DND-41 (cell line): ENCODE data around the gene MYH7B.

ENCODE experiments used
- ATAC-seq: fragments of 200-7000 bp; cut with Tn5 transposase; 3 replicates; pipeline ENCODE4 v1.9.1; 2021; ENCODE audit warnings: low read depth; ENCODE audit not compliant: insufficient read depth
- DNase-seq: peaks from one replicate; pipeline ENCODE4 v3.0.0-alpha.2; 2020
- H2AFZ ChIP-seq: 2 replicates; pipeline ENCODE4 v1.6.0; 2012; ENCODE audit warnings: low read depth, low read length
- H3K27ac ChIP-seq: 2 replicates; pipeline ENCODE4 v1.5.1; 2012; ENCODE audit warnings: low read length, inconsistent platforms
- H3K27me3 ChIP-seq: fragments of 200-600 bp; sonication (generic); 2 replicates; pipeline ENCODE4 v1.6.0; 2012; ENCODE audit warnings: low read length, mild to moderate bottlenecking, inconsistent platforms; ENCODE audit not compliant: insufficient read depth, poor library complexity
- H3K36me3 ChIP-seq: 2 replicates; pipeline ENCODE4 v1.5.1; 2012; ENCODE audit warnings: low read length, inconsistent platforms; ENCODE audit not compliant: insufficient read depth
- H3K4me1 ChIP-seq: 2 replicates; pipeline ENCODE4 v1.5.1; 2012; ENCODE audit warnings: mild to moderate bottlenecking, low read length; ENCODE audit not compliant: insufficient read depth
- H3K4me2 ChIP-seq: 2 replicates; pipeline ENCODE4 v1.6.0; 2012; ENCODE audit warnings: mild to moderate bottlenecking, moderate library complexity, low read length, inconsistent platforms; ENCODE audit not compliant: insufficient read depth
- H3K4me3 ChIP-seq, 2 experiments: fragments of 200-600 bp in 1 of 2; shearing (Covaris generic) in 1 of 2; 2 replicates each; pipeline ENCODE4 v1.5.1; 2012 to 2016; ENCODE audit warnings: inconsistent platforms in 2 of 2, low read length in 2 of 2, mild to moderate bottlenecking in 2 of 2, low read depth in 1 of 2, moderate library complexity in 1 of 2
- H3K79me2 ChIP-seq: 2 replicates; pipeline ENCODE4 v1.6.0; 2012; ENCODE audit warnings: low read length, inconsistent platforms; ENCODE audit not compliant: insufficient read depth
- H3K9ac ChIP-seq: 2 replicates; pipeline ENCODE4 v1.6.0; 2012; ENCODE audit warnings: low read depth, mild to moderate bottlenecking, inconsistent platforms, low read length, moderate library complexity
- H3K9me3 ChIP-seq: 2 replicates; pipeline ENCODE4 v1.5.1; 2012; ENCODE audit warnings: low read length, moderate library complexity, mild to moderate bottlenecking, inconsistent platforms; ENCODE audit not compliant: insufficient read depth, severe bottlenecking
- H4K20me1 ChIP-seq: 2 replicates; pipeline ENCODE4 v1.6.0; 2012; ENCODE audit warnings: low read length; ENCODE audit not compliant: insufficient read depth
- CTCF ChIP-seq: IDR thresholded peaks from 2 replicates; pipeline ENCODE4 v1.5.1; 2012; ENCODE audit warnings: borderline replicate concordance, low read length, moderate library complexity, mild to moderate bottlenecking; ENCODE audit not compliant: poor library complexity, severe bottlenecking; ENCODE audit errors: extremely low read depth
- EZH2 ChIP-seq: IDR thresholded peaks from 3 replicates; pipeline ENCODE4 v1.6.1; 2012; ENCODE audit warnings: borderline replicate concordance, low read depth, mild to moderate bottlenecking, moderate library complexity, low read length, inconsistent platforms; ENCODE audit not compliant: severe bottlenecking

Gene MYH7B

GRCh38 chr20:34988191-34988540 is 32.5 kb downstream of the MYH7B start:
- Histone ChIP-seq H3K4me2 (no peak overlapping the region), H3K9ac (no peak overlapping the region), H3K79me2 (no peaks in the 10 kb centered on the region), H3K9me3 (no peaks in the 10 kb centered on the region), H3K4me1 (no peaks in the 10 kb centered on the region), H4K20me1 (peaks cover 10% of the 10 kb centered on the region; the same call in 1 of the 2 replicates), H3K36me3 (peaks cover 4% of the 10 kb centered on the region), H3K27ac (no peak overlapping the region), H2AFZ (no peak overlapping the region), H3K4me3 (no peak overlapping the region), H3K27me3 (no peaks in the 10 kb centered on the region)
- ATAC-seq (no peak), DNase-seq (no peak)
- TF ChIP-seq EZH2 (no peak), CTCF (no peak)

- Histone ChIP-seq H3K4me3 (no peak overlapping the region), H3K36me3 (peaks cover 14% of the 10 kb centered on the region), H4K20me1 (peaks cover 8% of the 10 kb centered on the region; the same call in 1 of the 2 replicates), H3K9me3 (no peaks in the 10 kb centered on the region), H3K79me2 (no peaks in the 10 kb centered on the region), H2AFZ (no peak overlapping the region), H3K9ac (no peak overlapping the region), H3K4me1 (no peaks in the 10 kb centered on the region), H3K27ac (no peak overlapping the region), H3K4me2 (no peak overlapping the region), H3K27me3 (no peaks in the 10 kb centered on the region)
- DNase-seq, result no peak
- ATAC-seq, result no peak
- TF ChIP-seq EZH2 (no peak), CTCF (no peak)
These were observed 33.5 kb downstream of the MYH7B start for GRCh38 chr20:34989118-34989517.

GRCh38 chr20:34989670-34990069 is 34.0 kb downstream of the MYH7B start:
- Histone ChIP-seq H3K4me2 (no peak overlapping the region), H3K4me3 (no peak overlapping the region), H3K4me1 (no peaks in the 10 kb centered on the region), H3K79me2 (no peaks in the 10 kb centered on the region), H3K9me3 (no peaks in the 10 kb centered on the region), H2AFZ (no peak overlapping the region), H3K27me3 (no peaks in the 10 kb centered on the region), H3K36me3 (peaks cover 19% of the 10 kb centered on the region), H4K20me1 (0 out of 2 replicates have a peak, but pooled peaks cover 7% of the 10 kb centered on the region), H3K9ac (no peak overlapping the region), H3K27ac (no peak overlapping the region)
- ATAC-seq (no peak), DNase-seq (no peak)
- TF ChIP-seq CTCF, result no peak
- no peak for TF ChIP-seq EZH2

GRCh38 chr20:34990231-34990630 is 34.6 kb downstream of the MYH7B start:
- Histone ChIP-seq H3K9ac (no peak overlapping the region), H2AFZ (no peak overlapping the region), H3K4me1 (no peaks in the 10 kb centered on the region), H4K20me1 (0 out of 2 replicates have a peak, but pooled peaks cover 7% of the 10 kb centered on the region), H3K79me2 (no peaks in the 10 kb centered on the region), H3K27ac (no peak overlapping the region), H3K36me3 (peaks cover 25% of the 10 kb centered on the region), H3K4me3 (no peak overlapping the region), H3K9me3 (no peaks in the 10 kb centered on the region), H3K27me3 (no peaks in the 10 kb centered on the region), H3K4me2 (no peak overlapping the region)
- TF ChIP-seq EZH2, result no peak
- no peak for TF ChIP-seq CTCF
- DNase-seq, result no peak
- ATAC-seq, result no peak; the same call in 2 of the 3 replicates
